M059J (cell line): ENCODE results near the gene VGLL4. TPM values are rescaled to one million over a fixed set of nuclear protein-coding genes. Genes with fewer than 3 reads are reported as not detected.
A peak's percentile ranks its signal among the peaks of the same experiment; 100 is the strongest.

Experiments
- DNase-seq: peaks from one replicate; pipeline ENCODE4 v3.0.0-alpha.2; 2012; ENCODE audit warnings: low read depth
- total RNA-seq: library from RNA; depleted of rRNA; stranded (reverse); fragments of >200 nt; shearing (Covaris generic); gene quantifications from 2 replicates; pipeline ENCODE4 v1.2.3, GENCODE V29; 2014

Gene VGLL4
- total RNA-seq, 1 experiment from 2014 or later = 36.1 TPM

GRCh38 chr3:11629716-11630115 lies 14.0 kb downstream of the VGLL4 start:
- DNase-seq = peak; percentile 80

- no peak for DNase-seq
These were observed 16.1 kb downstream of the VGLL4 start for GRCh38 chr3:11627612-11628011.

GRCh38 chr3:11626084-11626463 lies 17.6 kb downstream of the VGLL4 start:
- peak; percentile 40 for DNase-seq

DNA sequence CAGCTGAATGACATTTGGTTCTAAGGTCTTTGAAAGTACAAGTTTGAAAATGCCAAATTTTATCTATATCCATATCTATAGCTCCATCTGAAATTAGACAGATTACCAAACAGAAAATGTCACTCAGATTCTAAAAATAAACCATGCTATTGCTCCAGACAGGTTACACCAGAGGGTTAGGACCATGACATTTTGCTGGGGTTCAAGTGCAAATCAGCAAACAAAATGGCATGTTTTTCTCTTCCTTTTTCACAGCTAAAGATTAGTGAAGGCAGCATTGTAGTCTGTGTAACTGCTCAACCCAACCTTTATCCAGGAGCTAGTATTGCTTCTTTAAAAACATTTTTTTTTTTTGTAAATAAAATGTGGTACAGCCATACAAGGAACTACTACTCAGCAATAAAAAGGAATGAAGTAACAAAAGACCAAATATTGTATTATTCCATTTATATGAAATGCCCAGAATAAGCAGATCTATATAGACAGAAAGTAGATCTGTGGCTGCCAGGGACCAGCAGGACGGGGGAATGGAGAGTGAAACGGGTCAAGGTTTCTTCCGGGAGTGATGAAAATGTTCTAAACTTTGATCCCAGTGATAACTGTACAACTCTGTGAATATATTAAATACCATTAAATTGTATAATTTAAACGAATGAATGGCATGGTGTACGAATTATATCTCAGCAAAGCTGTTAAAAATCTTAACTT lies 18.2 kb downstream of the VGLL4 start:
- DNase-seq = no peak

- DNase-seq = no peak
These were observed 18.9 kb downstream of the VGLL4 start for GRCh38 chr3:11624704-11625375.

DNA sequence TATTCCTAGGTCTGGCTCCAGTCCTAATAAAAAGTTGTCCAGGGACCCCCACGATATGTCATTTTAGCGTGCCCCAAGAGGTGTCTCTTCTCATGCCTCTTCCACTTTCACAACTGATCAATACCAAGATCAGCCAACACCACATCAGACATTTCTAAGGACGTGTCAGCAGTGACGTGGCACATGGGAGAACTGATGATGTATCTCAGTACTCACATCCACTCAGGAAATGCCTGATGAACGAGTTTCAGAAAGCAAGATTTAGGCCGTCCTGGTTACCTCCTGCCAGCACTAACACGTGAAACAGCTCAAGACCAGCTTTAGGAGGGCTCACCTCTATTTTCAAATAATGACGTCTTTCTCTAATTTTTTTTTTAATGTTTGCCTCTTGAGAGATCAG lies 19.6 kb downstream of the VGLL4 start:
- peak; percentile 26 for DNase-seq

DNA sequence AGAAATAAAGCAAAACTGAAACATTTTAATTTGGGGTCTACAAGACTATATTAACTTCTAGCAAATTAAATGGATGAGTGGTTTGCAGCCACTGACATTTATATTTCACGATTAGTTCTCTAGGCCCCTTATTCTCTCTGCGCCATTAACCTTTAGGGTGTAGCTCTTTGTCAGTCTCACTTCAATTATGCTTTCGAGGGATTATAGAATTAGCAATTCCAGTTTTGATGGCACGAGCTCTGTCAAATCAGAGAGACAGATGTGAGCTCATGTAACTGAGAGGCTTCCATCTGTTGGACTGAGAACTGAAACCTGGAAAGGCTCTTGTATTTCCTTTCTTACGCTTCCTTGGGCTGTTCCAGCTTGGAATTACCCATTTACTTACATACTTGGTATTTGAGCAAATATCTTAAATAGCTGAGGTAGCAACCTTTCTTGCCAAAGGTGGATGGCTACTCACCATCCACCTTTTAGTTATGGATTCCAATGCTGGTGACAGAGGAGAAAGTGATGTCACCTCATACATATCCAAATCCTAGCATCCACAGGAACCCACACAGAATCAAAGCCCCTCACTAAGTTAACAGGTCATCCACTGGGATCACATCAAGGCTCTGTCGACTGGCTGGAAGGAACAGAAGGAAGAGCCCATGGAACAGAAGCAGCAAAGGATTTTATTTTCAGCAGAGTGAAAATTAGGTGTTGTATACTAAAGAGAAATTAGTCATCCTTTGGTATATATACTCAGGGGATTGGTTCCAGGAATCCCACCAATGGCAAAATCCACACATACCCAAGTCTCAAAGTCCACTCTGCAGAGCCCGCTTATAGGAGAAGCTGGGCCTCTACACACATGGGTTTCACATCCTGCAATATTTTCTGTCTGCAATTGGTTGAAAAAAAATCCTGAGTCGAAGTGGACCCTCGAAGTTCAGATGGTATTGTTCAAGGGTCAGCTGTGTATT lies 20.8 kb downstream of the VGLL4 start:
- no peak for DNase-seq

- no peak for DNase-seq
These were observed 22.6 kb downstream of the VGLL4 start for GRCh38 chr3:11621077-11621476.

- DNase-seq = no peak
These were observed 23.6 kb downstream of the VGLL4 start for GRCh38 chr3:11619946-11620652.

DNA sequence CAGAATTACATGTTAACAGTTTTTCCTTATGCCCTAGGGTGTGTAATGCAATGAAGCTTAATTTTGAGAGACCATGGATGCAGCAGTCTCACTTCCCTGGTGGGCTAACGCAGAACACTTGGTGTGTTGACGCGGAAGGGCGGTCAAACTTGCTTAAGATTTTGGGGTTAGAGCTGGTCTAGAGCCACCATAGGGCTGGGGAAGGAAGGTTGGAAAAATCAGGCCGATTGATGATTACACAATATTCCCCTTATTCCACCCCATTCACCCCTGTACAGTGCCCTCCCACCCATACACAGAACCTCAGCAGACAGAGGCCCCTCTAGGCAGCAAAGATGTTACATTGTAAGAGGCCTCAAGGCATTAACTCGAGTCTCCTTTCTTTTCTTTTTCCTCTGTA lies 24.3 kb downstream of the VGLL4 start:
- no peak for DNase-seq

DNA sequence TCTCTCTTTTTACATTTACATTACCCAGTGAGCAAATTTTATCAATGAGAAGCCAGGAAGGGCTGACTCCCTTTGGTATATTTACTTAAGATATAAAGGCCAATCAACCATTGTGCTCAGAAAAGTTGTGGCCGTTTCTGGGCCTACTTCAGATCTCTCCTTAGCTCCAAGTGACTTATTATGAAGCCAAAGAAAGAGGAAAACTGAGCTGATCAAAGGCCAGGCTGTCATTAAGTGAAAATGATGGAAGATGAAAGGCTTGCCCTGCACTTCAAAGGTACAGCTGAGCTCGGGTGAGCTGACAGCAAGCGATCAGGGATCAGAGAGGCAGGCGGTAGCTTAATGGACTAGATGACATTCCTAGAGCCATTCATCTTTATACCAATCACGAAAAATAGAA lies 24.8 kb downstream of the VGLL4 start:
- no peak for DNase-seq

GRCh38 chr3:11616551-11616950 lies 27.2 kb downstream of the VGLL4 start:
- no peak for DNase-seq

DNA sequence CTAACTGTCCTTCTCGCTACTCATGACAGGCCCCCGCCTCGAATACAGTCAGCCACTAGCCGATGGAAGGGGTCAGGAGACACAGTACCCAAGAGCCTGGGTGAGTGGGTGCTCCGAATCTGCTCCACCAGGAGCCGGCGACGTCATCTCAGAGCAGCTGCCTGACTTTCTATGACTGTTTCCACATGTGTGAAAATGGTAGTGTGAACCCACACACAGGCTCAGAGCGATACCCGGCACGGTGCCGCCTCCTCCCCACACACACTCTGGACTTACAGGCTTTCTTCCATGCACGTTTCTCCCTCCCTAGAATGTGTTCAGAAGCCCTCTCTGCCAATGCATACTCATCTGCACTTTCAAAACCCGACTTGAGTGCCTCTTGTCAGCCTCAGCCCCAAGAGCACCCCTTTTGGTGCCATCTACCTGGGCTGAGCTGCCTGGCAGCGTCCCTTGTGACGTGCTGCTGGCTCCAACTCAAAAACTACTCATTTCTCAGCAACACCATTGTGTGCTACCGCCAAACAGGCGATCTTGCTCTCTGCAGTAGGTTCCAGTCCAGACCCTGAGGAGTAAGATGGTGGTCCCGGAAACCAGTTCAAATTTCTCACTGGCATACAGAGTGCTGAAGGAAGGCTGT lies 29.7 kb downstream of the VGLL4 start:
- no peak for DNase-seq

- no peak for DNase-seq
These were observed 30.4 kb downstream of the VGLL4 start for GRCh38 chr3:11613319-11613718.

DNA sequence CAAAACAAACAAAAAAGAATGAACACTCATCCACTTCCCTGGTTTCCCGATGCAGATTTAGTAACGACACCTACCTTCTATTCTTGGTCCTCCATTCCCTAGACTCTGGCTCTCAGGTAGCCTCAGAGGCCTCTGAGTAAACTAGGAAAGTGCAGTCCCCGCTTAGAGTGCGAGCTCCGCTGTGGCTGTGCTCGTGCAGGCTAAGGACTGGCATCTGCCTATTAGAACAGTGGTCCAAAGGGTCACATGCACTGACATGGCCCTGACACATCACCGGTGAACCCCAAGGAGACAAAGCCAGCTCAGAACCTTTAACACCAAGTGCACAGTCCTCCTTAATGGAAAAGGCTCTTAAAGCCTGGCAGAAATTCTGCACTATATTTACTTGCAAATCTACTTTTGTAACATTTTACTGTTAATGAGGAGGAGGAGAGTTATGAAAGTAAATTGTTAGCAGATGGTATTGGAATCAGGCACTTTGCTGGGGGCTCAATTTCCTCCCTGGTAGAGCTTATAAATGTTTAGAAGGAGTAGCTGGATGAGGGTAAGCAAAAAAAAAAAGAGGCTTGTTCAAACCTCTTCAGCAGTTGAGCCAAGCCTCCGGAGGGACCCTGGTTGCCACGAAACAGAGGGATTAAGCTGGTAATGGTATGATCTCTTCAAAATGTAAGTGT lies 31.1 kb downstream of the VGLL4 start:
- DNase-seq = no peak

- no peak for DNase-seq
These were observed 32.3 kb downstream of the VGLL4 start for GRCh38 chr3:11611341-11611799.

DNA sequence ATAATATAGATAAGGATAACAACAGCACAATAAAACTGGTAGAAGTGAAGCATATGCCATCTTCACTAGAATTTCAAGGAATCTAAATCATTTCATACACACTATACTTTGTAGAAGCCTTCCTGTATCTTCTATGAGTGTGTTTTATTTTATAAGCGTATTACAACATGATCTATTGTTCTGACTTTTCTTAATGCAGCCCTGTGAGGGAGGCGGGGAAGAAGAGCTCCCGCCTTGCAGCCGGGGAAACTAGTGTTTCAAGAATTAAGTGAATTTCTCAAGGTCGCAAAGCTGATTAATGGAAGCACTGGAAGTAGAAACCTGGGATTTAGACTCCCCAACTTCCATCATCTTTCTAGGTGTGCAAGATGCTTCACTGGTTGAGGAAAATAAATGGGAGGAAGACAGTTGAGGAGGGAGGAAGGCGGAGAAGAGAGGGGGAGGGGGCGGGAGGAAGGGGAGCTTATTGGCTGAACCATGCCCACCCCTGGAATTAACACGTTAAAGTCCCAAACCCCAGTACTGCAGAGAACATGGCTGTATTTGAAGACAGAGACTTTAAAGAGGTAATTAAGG lies 32.9 kb downstream of the VGLL4 start:
- DNase-seq = no peak

GRCh38 chr3:11610044-11610671 lies 33.6 kb downstream of the VGLL4 start:
- DNase-seq = peak; percentile 79

DNA sequence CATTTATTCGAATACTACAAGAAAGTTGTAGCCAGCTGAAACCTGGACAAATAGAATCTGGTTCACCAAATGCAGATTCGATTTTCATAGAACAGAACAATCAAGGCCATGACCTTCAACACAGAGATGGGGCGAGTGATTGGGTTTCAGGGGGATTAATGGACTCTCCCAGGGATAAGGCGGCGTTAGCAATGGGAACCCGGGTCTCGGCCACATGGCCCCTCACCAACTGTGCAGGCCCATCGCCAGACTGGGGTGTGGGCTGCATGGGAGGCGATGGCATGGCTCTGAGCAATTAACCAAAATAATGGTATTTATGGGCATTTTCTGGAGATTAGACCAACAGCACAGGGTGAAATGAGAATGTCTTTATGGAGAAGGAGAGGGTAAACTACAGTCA lies 34.2 kb downstream of the VGLL4 start:
- DNase-seq = no peak

- no peak for DNase-seq
These were observed 35.9 kb downstream of the VGLL4 start for GRCh38 chr3:11607816-11608215.
